GM18868 (cell line): ENCODE data around the gene PGM2L1.

Experiments used
- ATAC-seq: cut with Tn5 transposase; IDR thresholded peaks from one replicate; pipeline ENCODE4 v1.9.1; 2021; ENCODE audit warnings: mild to moderate bottlenecking, moderate library complexity; ENCODE audit not compliant: unreplicated experiment

PGM2L1 gene

DNA sequence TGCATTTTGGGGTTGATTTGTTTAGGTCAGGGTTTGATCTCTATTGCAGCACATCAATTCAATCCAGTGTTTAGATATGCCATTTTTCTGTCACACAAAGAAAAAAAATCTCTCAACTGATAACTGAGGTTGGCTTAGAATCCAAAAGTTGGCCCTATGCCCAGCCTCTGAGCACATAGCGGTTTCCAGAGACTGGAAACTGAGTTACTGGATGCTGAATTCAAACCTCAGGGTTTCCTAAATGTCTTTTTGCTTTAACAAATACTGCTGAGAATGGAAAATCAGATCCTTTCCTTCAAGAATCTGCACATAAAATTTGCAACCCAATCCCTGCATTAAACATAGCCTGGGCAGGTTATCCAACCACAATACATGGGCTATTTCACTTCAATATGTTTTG lies 90.8 kb downstream of the PGM2L1 start:
- no peak for ATAC-seq

DNA sequence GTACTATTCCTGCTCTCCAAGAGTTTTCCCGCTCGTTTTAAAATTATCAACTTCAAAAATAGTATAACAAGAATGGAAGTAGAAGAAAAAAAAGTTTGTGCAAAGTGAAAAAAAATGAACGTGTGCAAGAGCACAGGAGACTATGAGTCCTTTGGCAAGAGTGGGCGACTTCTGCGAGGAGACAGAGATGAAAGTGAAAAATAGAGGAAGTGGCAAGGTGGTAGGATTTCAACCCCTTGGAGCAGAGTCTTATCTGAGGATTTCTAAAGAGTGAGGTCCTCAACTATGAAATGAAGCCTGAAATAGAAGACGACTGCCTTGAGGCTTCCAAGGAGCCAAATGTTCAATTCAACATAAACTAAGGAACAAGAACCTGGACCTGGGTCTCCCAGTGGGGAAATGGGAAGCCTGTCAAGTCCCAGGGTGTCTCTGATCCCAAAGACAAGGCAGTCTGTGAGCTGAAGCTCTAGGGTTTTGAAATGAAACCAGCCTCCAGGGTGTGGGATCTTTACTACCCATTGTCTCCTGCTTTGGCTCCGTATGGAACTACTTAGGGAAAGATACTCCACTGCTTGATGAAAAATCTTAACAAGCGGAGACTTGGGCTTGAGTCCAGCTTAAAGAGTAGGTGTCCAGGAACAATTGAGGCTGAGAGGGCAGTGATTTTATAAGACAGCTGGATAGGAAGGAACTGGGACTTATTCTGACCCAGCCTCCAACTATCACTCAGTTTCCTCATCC lies 91.6 kb downstream of the PGM2L1 start:
- ATAC-seq = no peak

DNA sequence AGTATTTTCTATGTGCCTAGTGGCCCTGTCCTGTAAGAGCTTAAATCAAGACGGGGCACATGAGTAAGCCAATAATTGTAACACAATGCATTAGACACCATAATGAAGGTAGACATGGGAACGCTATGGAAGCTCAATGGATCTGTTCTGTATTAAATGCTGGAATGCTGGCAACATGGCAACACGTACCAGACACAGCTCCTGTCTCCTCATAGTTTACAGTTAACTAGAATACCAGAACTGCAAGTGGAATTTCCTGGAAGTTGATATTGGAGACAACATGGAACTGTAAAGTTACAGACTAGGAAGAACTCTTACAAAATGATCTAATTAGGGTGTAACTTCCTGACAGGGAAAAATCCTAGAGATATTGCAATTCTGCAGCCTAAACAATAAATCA lies 99.2 kb downstream of the PGM2L1 start:
- no peak for ATAC-seq

DNA sequence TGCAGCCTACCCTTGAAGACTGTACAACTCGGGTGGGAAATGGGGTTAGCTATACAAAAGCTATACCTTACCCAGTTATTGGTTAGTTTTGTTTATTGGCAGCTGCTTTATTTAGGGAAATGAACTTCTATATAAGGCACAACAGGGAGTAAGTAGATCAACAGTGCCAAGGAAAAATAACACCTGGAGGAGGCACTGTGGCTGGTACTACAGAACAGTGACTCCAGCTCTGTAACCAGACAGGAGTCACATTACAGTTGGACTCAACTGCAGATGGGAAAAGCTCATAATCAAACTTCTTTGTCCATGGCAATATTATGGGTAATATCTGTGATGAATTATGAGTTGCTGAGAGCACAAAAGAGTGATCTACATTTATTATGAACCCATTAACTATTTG lies 100.7 kb downstream of the PGM2L1 start:
- no peak for ATAC-seq

DNA sequence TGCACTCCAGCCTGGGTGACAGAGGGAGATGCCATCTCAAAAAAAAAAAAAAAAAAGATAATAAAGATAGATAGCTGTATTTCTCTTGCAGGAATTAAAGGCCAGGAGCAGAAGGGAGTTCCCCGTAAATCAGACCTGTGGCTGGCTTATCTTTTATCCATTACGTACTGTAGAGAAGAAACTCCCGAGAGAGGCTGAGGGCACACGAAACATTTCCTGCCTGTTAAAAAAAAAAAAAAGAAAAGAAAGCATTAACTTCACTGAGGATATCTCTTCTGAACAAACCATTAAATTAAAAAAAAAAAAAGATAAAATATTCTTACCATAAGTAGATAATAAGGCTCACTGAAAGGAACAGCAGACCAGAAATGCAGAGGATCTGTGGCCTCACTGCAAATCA lies 109.3 kb downstream of the PGM2L1 start:
- no peak for ATAC-seq

DNA sequence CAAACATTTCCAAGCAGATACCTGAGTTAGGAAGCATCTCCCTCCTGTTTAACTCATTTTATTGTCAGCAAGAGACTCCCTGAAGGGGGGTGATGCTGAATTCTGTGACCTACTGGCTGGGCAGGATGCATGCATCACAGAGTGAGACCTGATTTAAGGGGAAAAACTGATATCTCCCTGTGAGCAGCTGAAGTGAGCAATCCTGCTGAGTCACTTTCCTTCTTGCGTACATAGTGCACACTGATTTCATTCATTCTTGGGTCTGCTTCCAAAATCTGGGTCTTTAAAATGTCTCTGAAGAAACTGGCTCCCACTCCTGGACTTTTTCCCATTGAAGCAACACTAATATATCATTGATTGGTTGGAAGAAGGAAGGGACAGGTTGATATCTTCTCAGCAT lies 110.1 kb downstream of the PGM2L1 start:
- ATAC-seq = no peak

DNA sequence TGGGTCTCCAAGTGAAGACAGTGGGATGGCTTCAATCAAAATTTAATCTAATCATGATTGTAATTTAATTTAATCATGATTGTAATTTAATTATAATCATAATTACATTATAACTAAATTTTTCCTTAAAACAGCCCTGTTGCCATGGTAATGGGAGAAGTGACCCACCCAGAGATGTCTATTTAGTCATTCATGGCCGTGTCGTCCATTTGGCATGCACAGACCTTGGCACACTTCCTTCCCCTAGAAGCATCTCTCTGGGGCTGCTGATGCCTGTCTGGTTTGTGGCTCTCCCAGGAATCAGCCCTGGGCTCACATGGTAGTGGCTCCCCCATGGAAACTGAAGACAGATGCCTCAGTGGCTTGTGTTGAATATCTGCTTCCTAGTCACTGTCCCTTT lies 113.8 kb downstream of the PGM2L1 start:
- ATAC-seq = no peak

DNA sequence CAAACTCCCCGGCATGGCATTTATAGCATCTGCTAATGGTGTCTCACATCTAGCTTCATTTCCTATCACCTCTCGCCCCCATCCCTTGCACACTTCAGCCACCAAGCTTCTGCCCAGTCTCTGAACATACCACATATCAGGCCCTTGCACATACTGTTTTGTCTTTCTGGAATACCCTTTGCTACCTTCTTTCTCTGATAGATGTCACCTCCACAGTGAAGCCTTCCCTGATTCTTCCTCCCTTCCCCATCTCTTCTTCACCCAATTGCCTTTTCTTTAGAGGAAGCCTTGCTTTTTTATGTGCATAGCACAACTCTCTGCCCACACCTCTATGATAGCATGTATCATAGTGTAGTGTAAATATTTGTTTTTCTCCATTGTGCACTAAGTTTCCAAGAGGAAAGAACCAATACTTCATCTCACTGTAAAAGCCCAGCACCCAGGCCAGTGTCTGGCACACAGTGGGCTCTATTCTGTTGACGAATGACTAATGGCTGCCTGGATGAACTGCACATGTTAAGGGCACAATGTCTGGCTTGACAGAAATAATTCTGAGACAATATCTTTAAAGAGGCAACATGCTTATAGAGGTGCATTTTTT lies 114.6 kb downstream of the PGM2L1 start:
- ATAC-seq = no peak

DNA sequence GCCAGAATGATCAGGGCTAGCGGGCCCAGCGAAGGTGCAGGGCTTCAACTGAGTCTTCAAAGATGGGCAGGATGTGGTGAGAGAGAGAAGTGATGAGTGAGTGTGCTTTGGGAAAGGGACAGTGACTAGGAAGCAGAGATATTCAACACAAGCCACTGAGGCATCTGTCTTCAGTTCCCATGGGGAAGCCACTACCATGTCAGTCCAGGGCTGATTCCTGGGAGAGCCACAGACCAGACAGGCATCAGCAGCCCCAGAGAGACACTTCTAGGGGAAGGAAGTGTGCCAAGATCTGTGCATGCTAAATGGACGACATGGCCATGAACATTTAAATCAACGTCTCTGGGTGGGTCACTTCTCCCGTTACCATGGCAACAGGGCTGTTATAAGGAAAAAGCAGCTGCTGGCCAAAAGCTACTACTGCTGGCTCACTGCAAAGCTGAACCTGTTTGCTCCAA lies 115.3 kb downstream of the PGM2L1 start:
- ATAC-seq = no peak

DNA sequence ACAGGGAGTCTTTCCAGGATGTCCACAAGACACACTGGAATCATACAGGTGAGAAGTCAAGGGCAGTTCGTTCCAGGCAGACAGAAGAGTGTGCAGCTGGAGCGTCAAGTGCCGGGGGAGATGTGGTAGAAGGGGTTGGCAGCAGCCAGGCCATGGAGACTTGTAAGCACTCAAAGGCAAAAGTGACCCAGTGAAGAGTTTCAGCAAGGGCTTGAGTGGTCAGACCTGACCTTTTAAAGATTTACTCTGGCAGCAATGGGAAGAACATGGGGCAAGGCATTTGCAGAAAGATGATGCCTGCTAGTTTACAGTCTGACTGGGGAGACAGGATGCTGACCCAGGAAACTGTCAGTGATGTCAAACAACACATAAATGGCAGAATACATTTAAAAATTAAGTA lies 115.8 kb downstream of the PGM2L1 start:
- no peak for ATAC-seq

DNA sequence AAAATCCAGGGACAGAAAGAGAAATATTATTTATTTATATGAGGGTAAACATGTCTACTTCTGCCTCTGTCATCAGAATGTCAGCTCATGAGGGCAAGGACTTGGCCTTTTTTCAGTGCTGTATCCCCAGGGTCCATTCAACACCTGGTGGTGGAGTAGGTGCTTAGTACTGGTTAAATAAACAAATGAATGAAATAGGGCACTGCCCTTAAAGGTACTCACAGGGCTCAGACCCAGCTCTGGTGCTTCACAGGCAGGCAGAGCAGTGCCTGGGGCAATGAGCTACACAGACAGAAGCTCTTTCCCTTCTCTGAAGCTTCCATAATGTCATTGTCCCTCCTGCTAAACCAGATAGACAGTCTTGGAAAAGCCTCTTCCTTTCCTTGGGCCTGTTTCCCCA lies 117.7 kb downstream of the PGM2L1 start:
- ATAC-seq = no peak
